Activated T-helper 1 cell treated with anti-CD3 and anti-CD28 coated beads, Interleukin-2, amount 50 U/mL, for 16 hours (primary cell): ENCODE data around the gene NSUN3.

Source experiments
- DNase-seq, 2 donors: peaks; one replicate each; pipeline ENCODE4 v3.0.0-alpha.2; 2020; ENCODE audit warnings: low read depth in 1 of 2, low spot score in 1 of 2

The NSUN3 gene

GRCh38 chr3:94118390-94118789 is 55.5 kb downstream of the NSUN3 start:
- DNase-seq, result no peak

GRCh38 chr3:94121161-94121560 is 58.3 kb downstream of the NSUN3 start:
- no peak for DNase-seq

GRCh38 chr3:94127115-94127514 is 64.3 kb downstream of the NSUN3 start:
- DNase-seq, result no peak

- DNase-seq, result no peak
Measured at GRCh38 chr3:94130690-94131089, 67.8 kb downstream of the NSUN3 start.

- DNase-seq, result no peak
Measured at GRCh38 chr3:94132777-94133176, 69.9 kb downstream of the NSUN3 start.

GRCh38 chr3:94136133-94136532 is 73.3 kb downstream of the NSUN3 start:
- DNase-seq, result no peak

GRCh38 chr3:94137377-94137776 is 74.5 kb downstream of the NSUN3 start:
- DNase-seq, result no peak

- no peak for DNase-seq
Measured at GRCh38 chr3:94146455-94146854, 83.6 kb downstream of the NSUN3 start.

- DNase-seq, result no peak
Measured at GRCh38 chr3:94147012-94147411, 84.2 kb downstream of the NSUN3 start.

GRCh38 chr3:94150113-94150512 is 87.3 kb downstream of the NSUN3 start:
- no peak for DNase-seq

GRCh38 chr3:94156626-94157025 is 93.8 kb downstream of the NSUN3 start:
- no peak for DNase-seq

GRCh38 chr3:94158512-94158911 is 95.7 kb downstream of the NSUN3 start:
- DNase-seq, result no peak

- DNase-seq, result no peak
Measured at GRCh38 chr3:94159062-94159828, 96.4 kb downstream of the NSUN3 start.

GRCh38 chr3:94162700-94163099 is 99.8 kb downstream of the NSUN3 start:
- no peak for DNase-seq

GRCh38 chr3:94167346-94167745 is 104.5 kb downstream of the NSUN3 start:
- DNase-seq, result no peak

- no peak for DNase-seq
Measured at GRCh38 chr3:94167796-94168195, 104.9 kb downstream of the NSUN3 start.

GRCh38 chr3:94171954-94172353 is 109.1 kb downstream of the NSUN3 start:
- DNase-seq, result no peak

- no peak for DNase-seq
Measured at GRCh38 chr3:94172695-94173310, 109.9 kb downstream of the NSUN3 start.

GRCh38 chr3:94173673-94174434 is 111.0 kb downstream of the NSUN3 start:
- no peak for DNase-seq

- no peak for DNase-seq
Measured at GRCh38 chr3:94175677-94176076, 112.8 kb downstream of the NSUN3 start.

GRCh38 chr3:94176988-94177745 is 114.3 kb downstream of the NSUN3 start:
- no peak for DNase-seq
